ENCODE results near the gene ZSCAN9. TPM values are rescaled to one million over a fixed set of nuclear protein-coding genes. Genes with fewer than 3 reads are reported as not detected.
A peak's percentile ranks its signal among the peaks of the same experiment; 100 is the strongest.

The ZSCAN9 gene
- 1 to 10 TPM; 2.3 to 9.4 (median 4.3) TPM for total RNA-seq

DNA sequence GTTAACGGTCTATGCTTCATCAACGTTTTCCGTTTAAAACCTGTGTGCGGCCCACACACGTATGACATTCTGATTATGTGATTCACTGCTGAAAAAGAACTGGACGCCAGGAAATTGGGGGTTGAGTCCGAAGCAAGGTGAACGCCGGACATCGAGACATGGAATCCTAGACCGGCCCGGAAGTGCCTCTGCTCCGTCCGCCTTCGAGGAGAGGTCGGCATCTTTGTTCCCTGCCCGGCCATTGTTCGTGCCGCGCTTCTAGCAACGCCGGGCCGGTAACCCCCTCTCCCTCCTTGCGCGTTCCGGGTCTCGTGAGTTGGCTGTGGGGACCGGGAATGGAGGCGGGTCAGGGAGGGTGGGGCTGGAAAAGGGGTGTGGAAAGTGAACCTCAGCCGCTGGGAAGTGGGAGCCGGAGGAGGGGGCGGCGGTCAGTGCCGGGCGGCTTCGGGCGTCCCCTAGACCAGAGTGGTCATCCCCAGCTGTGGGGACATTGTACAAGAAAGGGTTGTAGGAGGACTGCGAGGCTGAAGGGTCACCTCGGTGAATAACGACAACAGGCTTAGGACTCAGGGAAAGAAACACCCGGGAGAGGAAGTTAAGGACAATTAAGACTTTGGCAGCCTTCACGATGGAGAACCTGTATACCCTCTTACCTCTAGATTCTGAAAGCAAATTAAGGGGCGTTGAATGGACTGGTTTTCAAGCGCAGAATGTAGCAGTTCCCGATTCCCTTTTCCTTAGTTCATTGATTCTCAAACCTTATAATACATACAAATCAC, at the start of gene ZSCAN9:
Gene ZSCAN9 (plus strand): TSS at position 220 of the 779 bp plus-strand sequence. CDS start 1,810 bp downstream, outside the sequence.
- no peak for TF ChIP-seq POLR2A (IDR thresholded peaks at IDR 0.05)
- TF ChIP-seq CTCF (IDR thresholded peaks at IDR 0.05) = no peak
- 1 to 2% methylated on average over 45 of the region's 45 CpGs for WGBS, 2 donors
- peak; percentile 79 to 95 for DNase-seq (ENCODE audit: low spot score in 2 of 2)
- H3K4me3 ChIP-seq (ENCODE audit: low read depth, poor library complexity, severe bottlenecking) = peak within 1 kb of the TSS; percentile 79
- intact Hi-C loops (cut with DNase I; ENCODE audit: low total_unique reads) = no loop called here

DNA sequence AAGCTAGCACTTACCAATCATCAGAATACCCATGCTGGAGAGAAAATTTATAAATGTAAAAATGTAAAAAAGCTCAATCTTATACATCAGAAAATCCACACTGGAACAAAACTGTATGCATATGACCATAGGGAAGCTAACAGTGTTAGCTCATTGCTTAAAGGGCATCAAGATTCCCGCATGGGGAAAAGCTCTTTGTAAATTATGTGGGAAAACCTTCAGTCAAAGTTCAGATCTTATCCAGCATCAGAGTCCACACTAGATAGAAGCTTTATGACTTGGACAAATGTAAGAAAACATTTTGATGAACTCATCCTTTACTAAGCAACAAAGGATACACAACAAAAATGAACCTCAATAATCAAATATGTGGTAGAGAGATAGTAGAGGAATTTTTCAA, 48.7 kb upstream of the ZSCAN9 start:
- no peak overlapping the region for H3K4me3 ChIP-seq (ENCODE audit: low read depth, poor library complexity, severe bottlenecking)
- intact Hi-C loops (cut with DNase I; ENCODE audit: low total_unique reads) = no loop called here
- DNase-seq (ENCODE audit: low spot score in 2 of 2) = no peak
- WGBS, 2 donors = 88 to 97% methylated on average over 1 of the region's 1 CpG
- TF ChIP-seq POLR2A (IDR thresholded peaks at IDR 0.05) = no peak

- WGBS, 2 donors = 62 to 70% methylated on average over 1 of the region's 1 CpG
- no peak for DNase-seq (ENCODE audit: low spot score in 2 of 2)
Observed at GRCh38 chr6:28182255-28182654, 42.8 kb upstream of the ZSCAN9 start.

DNA sequence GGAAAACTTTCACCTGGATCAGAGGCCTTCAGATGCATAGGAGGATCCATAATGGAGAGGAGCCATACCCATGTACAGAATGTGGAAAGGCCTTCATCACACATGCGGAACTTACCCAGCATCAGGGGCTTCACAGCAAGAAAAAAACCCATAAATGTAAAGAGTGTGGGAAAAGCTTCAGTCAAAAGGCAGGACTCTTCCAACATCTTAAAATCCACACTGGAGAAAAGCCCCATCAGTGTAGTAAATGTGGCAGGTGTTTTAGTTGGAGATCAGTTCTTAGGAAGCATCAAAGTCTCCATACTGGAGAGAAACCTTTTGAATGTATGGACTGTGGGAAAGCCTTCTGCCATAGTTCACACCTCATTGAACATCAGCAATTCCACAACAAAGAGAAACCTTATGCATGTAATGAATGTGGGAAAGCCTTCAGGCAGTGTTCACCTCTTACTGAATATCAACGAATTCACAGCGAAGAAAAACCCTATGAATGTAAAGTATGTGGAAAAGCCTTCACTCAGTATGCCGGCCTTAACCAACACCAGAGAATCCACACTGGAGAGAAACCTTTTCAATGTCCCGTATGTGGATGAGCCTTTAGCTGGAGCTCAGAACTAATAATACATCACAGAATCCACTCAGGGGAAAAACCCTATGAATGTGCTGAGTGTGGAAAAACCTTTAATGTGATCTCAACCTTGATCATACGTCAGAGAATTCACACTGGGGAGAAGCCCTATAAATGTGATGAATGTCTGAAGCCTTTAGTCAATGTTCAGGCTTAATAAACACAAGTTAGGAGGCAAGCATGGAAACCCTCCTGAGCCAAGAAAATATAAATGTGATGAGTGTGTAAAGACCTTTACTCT, 36.7 kb upstream of the ZSCAN9 start:
- TF ChIP-seq CTCF (IDR thresholded peaks at IDR 0.05) = no peak
- TF ChIP-seq POLR2A (IDR thresholded peaks at IDR 0.05) = no peak
- intact Hi-C loops (cut with DNase I; ENCODE audit: low total_unique reads) = no loop called here
- H3K4me3 ChIP-seq (ENCODE audit: low read depth, poor library complexity, severe bottlenecking) = no peak overlapping the region
- no peak for DNase-seq (ENCODE audit: low spot score in 2 of 2)
- 73 to 82% methylated on average over 6 of the region's 6 CpGs for WGBS, 2 donors

More at GRCh38 chr6:28182255-28182654, 42.8 kb upstream of the ZSCAN9 start:
- intact Hi-C loops (cut with DNase I; ENCODE audit: low total_unique reads) = no loop called here
- H3K4me3 ChIP-seq (ENCODE audit: low read depth, poor library complexity, severe bottlenecking) = no peak overlapping the region
- TF ChIP-seq POLR2A (IDR thresholded peaks at IDR 0.05) (no peak), CTCF (IDR thresholded peaks at IDR 0.05) (no peak)

DNA sequence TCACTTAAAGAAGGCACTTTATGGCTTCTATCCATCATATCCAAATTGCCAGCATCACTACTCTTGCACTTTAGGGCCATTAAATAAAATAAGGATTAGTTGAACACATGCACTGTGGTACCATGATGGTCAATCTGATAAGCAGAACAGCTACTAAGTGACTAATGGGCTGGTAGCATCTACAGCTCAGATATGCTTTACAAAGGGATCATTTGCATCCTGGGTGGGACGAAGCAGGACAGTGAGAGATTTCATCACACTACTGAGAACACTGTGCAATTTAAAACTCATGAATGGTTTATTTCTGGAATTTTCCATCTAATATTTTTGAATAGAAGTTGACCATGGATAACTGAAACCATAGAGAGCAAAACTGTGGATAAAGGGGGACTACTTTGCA, 25.1 kb upstream of the ZSCAN9 start:
- intact Hi-C loops (cut with DNase I; ENCODE audit: low total_unique reads) = no loop called here
- WGBS, 2 donors = 48 to 55% methylated on average over 1 of the region's 1 CpG
- no peak overlapping the region for H3K4me3 ChIP-seq (ENCODE audit: low read depth, poor library complexity, severe bottlenecking)
- no peak for TF ChIP-seq POLR2A (IDR thresholded peaks at IDR 0.05)
- TF ChIP-seq CTCF (IDR thresholded peaks at IDR 0.05) = no peak
- no peak for DNase-seq (ENCODE audit: low spot score in 2 of 2)

DNA sequence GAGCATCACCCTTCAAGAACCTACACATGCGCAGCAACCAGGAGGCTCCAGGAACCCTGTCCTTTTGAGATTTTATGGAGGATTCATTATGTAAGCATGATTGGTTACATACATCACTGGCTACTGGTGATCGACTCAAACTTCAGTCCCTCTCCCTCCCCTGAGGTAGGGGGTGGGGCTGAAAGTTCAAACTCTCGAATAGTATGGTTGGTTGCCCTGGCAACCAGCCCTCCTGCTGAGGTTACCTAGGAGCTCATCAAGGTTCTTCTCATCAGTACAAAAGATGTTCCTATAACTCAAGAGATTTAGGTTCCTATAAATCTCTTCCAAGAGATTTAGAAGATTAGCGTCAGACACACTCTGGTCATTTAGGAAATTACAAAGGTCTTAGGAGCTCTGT, 21.9 kb upstream of the ZSCAN9 start:
- no peak overlapping the region for H3K4me3 ChIP-seq (ENCODE audit: low read depth, poor library complexity, severe bottlenecking)
- WGBS, 2 donors = 36 to 38% methylated on average over 4 of the region's 4 CpGs
- intact Hi-C loops (cut with DNase I; ENCODE audit: low total_unique reads) = no loop called here
- DNase-seq (ENCODE audit: low spot score in 2 of 2) = no peak
- TF ChIP-seq POLR2A (IDR thresholded peaks at IDR 0.05) (no peak), CTCF (IDR thresholded peaks at IDR 0.05) (no peak)
